Testis (tissue), 3 donors: ENCODE results near the gene TMEFF1. TPM values are rescaled to one million over a fixed set of nuclear protein-coding genes. Genes with fewer than 3 reads are reported as not detected.
A peak's percentile ranks its signal among the peaks of the same experiment; 100 is the strongest.

Experiments used
- DNase-seq: peaks from one replicate; pipeline ENCODE4 v3.0.0-alpha.2; 2019
- H3K27ac ChIP-seq, 2 donors: fragments of 200-600 bp; sonication (generic); one replicate each; pipeline ENCODE4 v1.5.1; 2019
- H3K27me3 ChIP-seq: fragments of 200-600 bp; sonication (generic); one replicate; pipeline ENCODE4 v1.5.1; 2019
- H3K36me3 ChIP-seq: fragments of 200-600 bp; sonication (generic); one replicate; pipeline ENCODE4 v1.5.1; 2017; ENCODE audit warnings: low read depth; ENCODE audit errors: missing control alignments
- H3K4me1 ChIP-seq: fragments of 200-600 bp; sonication (generic); one replicate; pipeline ENCODE4 v1.5.1; 2019
- H3K4me3 ChIP-seq, 2 donors: fragments of 200-600 bp; sonication (generic); one replicate each; pipeline ENCODE4 v1.5.1; 2017 to 2019
- H3K9me3 ChIP-seq: fragments of 200-600 bp; sonication (generic); one replicate; pipeline ENCODE4 v1.5.1; 2017
- CTCF ChIP-seq, 3 experiments: fragments of 450-650 bp in 2 of 3; fragments of 200-600 bp in 1 of 3; sonication (generic) in 1 of 3; IDR thresholded peaks; one replicate each; pipeline ENCODE4 v1.5.1; 2016 to 2019; ENCODE audit warnings: antibody characterized with exemption in 3 of 3, mild to moderate bottlenecking in 2 of 3, moderate library complexity in 1 of 3
- POLR2A ChIP-seq: fragments of 450-650 bp; IDR thresholded peaks from one replicate; pipeline ENCODE4 v1.6.1; 2017; ENCODE audit warnings: antibody characterized with exemption, mild to moderate bottlenecking, moderate library complexity
- WGBS, 2 donors: methylation state at CpG; one replicate each; pipeline ENCODE4 v1.1.5; 2018; 5-methylcytosine and 5-hydroxymethylcytosine counted together
- intact Hi-C: fragments of 100-400 bp; cut with DNase I; formaldehyde crosslinking; loops from one replicate; pipeline ENCODE4 v1.15.1; 2023; ENCODE audit warnings: low total_unique reads
- polyA plus RNA-seq: library from polyadenylated mRNA; stranded (reverse); fragments of 350-450 nt; fragmentation: Illumina TruSeq; extraction: RNeasy Lipid Tissue Mini Kit (QIAGEN cat#74804); gene quantifications from one replicate; pipeline ENCODE4 v1.2.3, GENCODE V29; 2014; ENCODE audit warnings: low read depth, low replicate concordance; ENCODE audit not compliant: insufficient read depth
- total RNA-seq, 2 donors: library from RNA; depleted of rRNA; stranded (reverse); fragments of >200 nt; gene quantifications; one replicate each; pipeline ENCODE4 v1.2.3, GENCODE V29; 2016

Gene TMEFF1
- total and polyA plus RNA-seq, 3 donors from 2014 or later: 2.3 to 8.7 (median 5.9) TPM

GRCh38 chr9:100427366-100428263 lies 45.3 kb upstream of the TMEFF1 start:
- intact Hi-C loops: no loop called here
- Histone ChIP-seq H3K4me3 (peak overlapping the region; percentile 81 to 84), H3K27ac (peak overlapping the region; percentile 72 to 90), H3K36me3 (no peaks in the 10 kb centered on the region), H3K9me3 (no peaks in the 10 kb centered on the region), H3K4me1 (peaks cover 6% of the 10 kb centered on the region), H3K27me3 (no peaks in the 10 kb centered on the region)
- no peak for TF ChIP-seq POLR2A
- 5 to 13% methylated on average over 12 to 37 of the region's 65 CpGs for WGBS, 2 donors
- peak; percentile 70 for DNase-seq

GRCh38 chr9:100428871-100429654 lies 43.9 kb upstream of the TMEFF1 start:
- peak; percentile 27 for DNase-seq
- TF ChIP-seq CTCF (IDR thresholded peaks at IDR 0.05) (no peak), POLR2A (no peak)
- intact Hi-C loops: no loop called here
- 53 to 62% methylated on average over 9 of the region's 9 CpGs for WGBS, 2 donors
- no peaks in the 10 kb centered on the region for H3K27me3 ChIP-seq
- H3K27ac ChIP-seq: no peak overlapping the region
- no peaks in the 10 kb centered on the region for H3K36me3 ChIP-seq
- peaks cover 6% of the 10 kb centered on the region for H3K4me1 ChIP-seq
- no peak overlapping the region for H3K4me3 ChIP-seq
- no peaks in the 10 kb centered on the region for H3K9me3 ChIP-seq

- peaks cover 6% of the 10 kb centered on the region for H3K4me1 ChIP-seq
- H3K27me3 ChIP-seq: no peaks in the 10 kb centered on the region
- TF ChIP-seq POLR2A (no peak), CTCF (IDR thresholded peaks at IDR 0.05) (no peak)
- 90 to 96% methylated on average over 5 of the region's 5 CpGs for WGBS, 2 donors
- H3K9me3 ChIP-seq: no peaks in the 10 kb centered on the region
- intact Hi-C loops: no loop called here
- no peak overlapping the region for H3K27ac ChIP-seq
- no peak for DNase-seq
- H3K36me3 ChIP-seq: no peaks in the 10 kb centered on the region
- H3K4me3 ChIP-seq: no peak overlapping the region
These were observed 42.5 kb upstream of the TMEFF1 start for GRCh38 chr9:100430286-100430940.

GRCh38 chr9:100431886-100432285 lies 41.1 kb upstream of the TMEFF1 start:
- Histone ChIP-seq H3K4me1 (peaks cover 6% of the 10 kb centered on the region), H3K36me3 (no peaks in the 10 kb centered on the region), H3K4me3 (no peak overlapping the region), H3K9me3 (no peaks in the 10 kb centered on the region), H3K27me3 (no peaks in the 10 kb centered on the region), H3K27ac (no peak overlapping the region)
- 91 to 92% methylated on average over 5 of the region's 5 CpGs for WGBS, 2 donors
- intact Hi-C loops: no loop called here
- DNase-seq: no peak
- TF ChIP-seq POLR2A: no peak

GRCh38 chr9:100432736-100433135 lies 40.2 kb upstream of the TMEFF1 start:
- Histone ChIP-seq H3K4me1 (peaks cover 6% of the 10 kb centered on the region), H3K4me3 (no peak overlapping the region), H3K9me3 (no peaks in the 10 kb centered on the region), H3K27ac (no peak overlapping the region), H3K27me3 (no peaks in the 10 kb centered on the region), H3K36me3 (no peaks in the 10 kb centered on the region)
- intact Hi-C loops: no loop called here
- TF ChIP-seq POLR2A: no peak
- TF ChIP-seq CTCF (IDR thresholded peaks at IDR 0.05): no peak
- no peak for DNase-seq
- WGBS, 2 donors: 90 to 94% methylated on average over 3 of the region's 3 CpGs
